Stimulated activated CD4-positive, alpha-beta T cell treated with anti-CD3 and anti-CD28 coated beads, TNF-alpha, amount 100 ng/mL, for 24 hours (primary cell): ENCODE results near the gene SLC39A2.
"Not testable (repeated sequence)": the region's sequence is repeated elsewhere in the genome, so short reads cannot be mapped to it uniquely, and the experiment has no call there.

Source experiments
- DNase-seq, 3 experiments: peaks; one replicate each; pipeline ENCODE4 v3.0.0-alpha.2; 2020; ENCODE audit warnings: low read depth in 3 of 3

Gene SLC39A2

GRCh38 chr14:20997115-20997514, 2.0 kb upstream of the SLC39A2 start:
- DNase-seq, result no peak

GRCh38 chr14:20997564-20997963, 1.5 kb upstream of the SLC39A2 start:
- DNase-seq, result no peak

- DNase-seq, result no peak
Measured at GRCh38 chr14:20998139-20998538, 954 bp upstream of the SLC39A2 start.

GRCh38 chr14:20999591-20999990, 498 bp downstream of the SLC39A2 start:
- DNase-seq, result no peak

DNA sequence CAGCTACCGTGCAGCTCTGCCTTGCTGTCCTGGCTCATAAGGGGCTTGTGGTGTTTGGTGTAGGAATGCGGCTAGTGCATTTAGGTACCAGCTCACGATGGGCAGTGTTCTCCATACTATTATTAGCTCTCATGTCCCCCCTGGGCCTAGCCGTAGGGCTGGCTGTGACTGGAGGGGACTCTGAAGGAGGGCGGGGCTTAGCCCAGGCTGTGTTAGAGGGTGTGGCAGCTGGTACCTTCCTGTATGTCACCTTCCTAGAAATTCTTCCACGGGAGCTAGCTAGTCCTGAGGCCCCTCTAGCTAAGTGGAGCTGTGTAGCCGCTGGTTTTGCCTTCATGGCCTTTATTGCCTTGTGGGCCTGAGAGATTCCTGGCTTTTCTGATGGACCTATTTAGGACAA, 2.1 kb downstream of the SLC39A2 start:
- no peak for DNase-seq

GRCh38 chr14:21003788-21004346, 4.8 kb downstream of the SLC39A2 start:
- no peak for DNase-seq

GRCh38 chr14:21009721-21010120, 10.6 kb downstream of the SLC39A2 start:
- not testable (repeated sequence) for DNase-seq

GRCh38 chr14:21011136-21011535, 12.0 kb downstream of the SLC39A2 start:
- DNase-seq, result no peak

GRCh38 chr14:21014761-21015190, 15.7 kb downstream of the SLC39A2 start:
- DNase-seq, result peak; percentile 65 to 80 (median 77)

DNA sequence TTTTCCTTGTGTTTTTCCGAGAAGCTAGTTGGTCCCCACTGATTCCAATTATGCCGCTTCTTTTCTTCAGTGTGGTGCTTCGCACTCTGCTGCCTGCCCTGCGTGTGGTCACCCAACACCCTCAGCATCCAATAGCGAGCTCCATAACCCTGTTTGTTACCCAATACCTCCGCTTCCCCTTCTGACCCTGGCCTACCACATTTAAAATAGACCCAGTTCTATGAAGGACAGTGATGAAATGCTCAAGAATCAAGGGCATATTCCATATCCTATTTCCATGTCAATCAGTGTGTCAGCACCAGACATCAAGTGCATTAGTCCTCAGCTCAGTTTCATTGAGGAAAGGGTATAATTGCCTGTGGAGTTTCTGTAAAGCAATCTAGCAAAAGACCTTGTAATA, 16.2 kb downstream of the SLC39A2 start:
- DNase-seq, result no peak

- DNase-seq, result no peak
Measured at GRCh38 chr14:21016413-21017190, 17.5 kb downstream of the SLC39A2 start.

- no peak for DNase-seq
Measured at GRCh38 chr14:21017528-21018245, 18.6 kb downstream of the SLC39A2 start.

GRCh38 chr14:21018286-21018685, 19.2 kb downstream of the SLC39A2 start:
- no peak for DNase-seq

DNA sequence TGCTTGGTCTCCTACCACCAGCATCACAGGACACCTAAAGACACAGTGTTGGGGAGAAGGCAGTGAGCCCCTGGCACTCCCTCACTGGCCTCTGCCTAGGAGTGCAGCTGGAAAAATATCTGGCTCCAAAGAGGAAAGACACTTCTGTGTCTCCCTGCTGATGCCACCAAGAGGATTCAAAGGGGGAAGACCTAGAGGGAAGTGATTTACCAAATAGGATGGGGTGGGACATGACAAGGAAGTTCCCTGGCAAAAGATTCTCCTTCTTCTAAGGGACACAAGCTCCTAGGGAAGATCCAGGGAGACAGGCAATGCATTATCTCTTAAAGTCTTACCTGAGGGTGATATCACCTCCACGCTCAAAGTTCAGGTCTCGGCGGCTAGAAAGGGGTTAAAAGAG, 19.7 kb downstream of the SLC39A2 start:
- no peak for DNase-seq

- DNase-seq, result no peak
Measured at GRCh38 chr14:21019366-21019765, 20.3 kb downstream of the SLC39A2 start.

GRCh38 chr14:21020977-21021545, 22.0 kb downstream of the SLC39A2 start:
- no peak for DNase-seq

DNA sequence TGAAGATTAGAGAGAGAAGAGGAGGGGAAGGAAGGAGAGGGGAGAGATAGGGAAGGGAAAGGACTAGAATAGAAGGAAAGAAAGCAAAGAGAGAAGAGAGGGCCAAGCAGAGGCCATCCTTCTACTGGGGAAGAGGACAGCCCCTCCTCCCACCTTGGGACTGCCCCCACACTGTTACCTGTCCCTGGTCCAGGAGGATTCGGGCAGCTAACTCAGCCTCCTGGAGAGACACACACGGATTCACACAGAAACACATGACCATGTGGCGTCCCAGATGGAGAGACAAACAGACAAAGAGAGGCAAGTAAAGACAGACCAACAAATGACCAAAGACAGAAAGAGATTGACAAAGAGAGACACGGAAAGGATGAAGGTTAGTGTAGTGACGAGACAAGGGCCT, 23.6 kb downstream of the SLC39A2 start:
- DNase-seq, result no peak

DNA sequence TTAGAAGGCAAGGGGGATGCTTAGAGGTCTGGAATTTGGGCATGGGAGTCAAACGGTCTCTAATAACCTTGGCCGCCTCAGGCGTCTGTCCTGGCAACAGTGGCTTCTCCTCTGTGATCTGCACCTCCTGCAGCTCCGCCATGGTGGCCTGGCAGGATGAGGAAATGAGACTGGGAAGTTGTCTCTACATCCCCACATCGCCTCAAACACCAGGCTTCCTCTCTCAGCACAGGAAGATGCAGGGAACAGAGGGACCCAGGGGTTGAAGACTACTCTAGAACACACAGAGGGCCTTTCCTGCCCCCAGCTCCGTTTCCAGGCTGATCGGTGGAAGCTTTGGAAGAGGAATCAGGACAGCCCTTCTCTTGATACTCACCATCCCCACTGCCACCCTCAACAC, 24.1 kb downstream of the SLC39A2 start:
- no peak for DNase-seq

GRCh38 chr14:21023817-21024584, 24.9 kb downstream of the SLC39A2 start:
- DNase-seq, result no peak

GRCh38 chr14:21024585-21025370, 25.7 kb downstream of the SLC39A2 start, which contains the start of gene NDRG2:
TSS of gene NDRG2 (minus strand) at chr14:21025061. CDS start at chr14:21023315, 1,746 bp downstream.
- DNase-seq, result peak; percentile 33 to 66 (median 40)
